ENCODE data around the gene SLC16A9.

The SLC16A9 gene

DNA sequence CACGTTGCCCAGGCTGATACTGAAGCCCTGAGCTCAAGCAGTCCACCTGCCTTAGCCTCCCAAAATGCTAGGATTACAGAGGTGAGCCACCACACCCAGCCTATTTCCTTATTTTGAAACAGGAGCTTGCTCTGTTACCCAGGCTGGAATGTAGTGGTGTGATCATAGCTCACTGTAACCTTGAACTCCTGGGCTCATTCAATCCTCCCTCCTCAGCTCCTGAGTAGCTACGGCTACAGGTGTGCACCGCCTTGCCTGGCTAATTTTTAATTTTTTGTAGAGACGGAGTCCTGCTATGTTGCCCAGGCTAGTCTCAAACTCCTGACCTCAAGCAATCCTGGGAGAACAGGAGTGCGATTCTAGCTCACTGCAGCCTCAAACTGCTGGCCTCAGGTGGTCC lies 31.9 kb upstream of the SLC16A9 start:
- Histone ChIP-seq H3K27me3 (ENCODE audit: insufficient read depth, low read length, poor library complexity) (no peaks in the 10 kb centered on the region), H3K9me3 (ENCODE audit: insufficient read depth, low read length, severe bottlenecking) (no peaks in the 10 kb centered on the region), H3K4me3 (ENCODE audit: low read depth in 1 of 2, low read length in 2 of 2) (no peak overlapping the region), H3K4me1 (ENCODE audit: insufficient read depth, low read length) (no peaks in the 10 kb centered on the region), H3K4me2 (ENCODE audit: insufficient read depth, low read length) (no peak overlapping the region), H3K9ac (ENCODE audit: low read depth, low read length) (no peak overlapping the region), H3K79me2 (ENCODE audit: insufficient read depth, low read length) (no peaks in the 10 kb centered on the region), H3K27ac (ENCODE audit: low read length) (no peak overlapping the region), H4K20me1 (ENCODE audit: insufficient read depth, low read length) (no peaks in the 10 kb centered on the region), H2AFZ (ENCODE audit: low read depth, low read length) (no peak overlapping the region), H3K36me3 (ENCODE audit: insufficient read depth, low read length) (no peaks in the 10 kb centered on the region)
- TF ChIP-seq, protein P1, sequence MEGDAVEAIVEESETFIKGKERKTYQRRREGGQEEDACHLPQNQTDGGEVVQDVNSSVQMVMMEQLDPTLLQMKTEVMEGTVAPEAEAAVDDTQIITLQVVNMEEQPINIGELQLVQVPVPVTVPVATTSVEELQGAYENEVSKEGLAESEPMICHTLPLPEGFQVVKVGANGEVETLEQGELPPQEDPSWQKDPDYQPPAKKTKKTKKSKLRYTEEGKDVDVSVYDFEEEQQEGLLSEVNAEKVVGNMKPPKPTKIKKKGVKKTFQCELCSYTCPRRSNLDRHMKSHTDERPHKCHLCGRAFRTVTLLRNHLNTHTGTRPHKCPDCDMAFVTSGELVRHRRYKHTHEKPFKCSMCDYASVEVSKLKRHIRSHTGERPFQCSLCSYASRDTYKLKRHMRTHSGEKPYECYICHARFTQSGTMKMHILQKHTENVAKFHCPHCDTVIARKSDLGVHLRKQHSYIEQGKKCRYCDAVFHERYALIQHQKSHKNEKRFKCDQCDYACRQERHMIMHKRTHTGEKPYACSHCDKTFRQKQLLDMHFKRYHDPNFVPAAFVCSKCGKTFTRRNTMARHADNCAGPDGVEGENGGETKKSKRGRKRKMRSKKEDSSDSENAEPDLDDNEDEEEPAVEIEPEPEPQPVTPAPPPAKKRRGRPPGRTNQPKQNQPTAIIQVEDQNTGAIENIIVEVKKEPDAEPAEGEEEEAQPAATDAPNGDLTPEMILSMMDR (IDR thresholded peaks at IDR 0.05; ENCODE audit: borderline replicate concordance, extremely low read depth, low read length, poor library complexity, severe bottlenecking) = no peak
- TF ChIP-seq EZH2 (IDR thresholded peaks at IDR 0.05; ENCODE audit: borderline replicate concordance, low read depth, low read length, severe bottlenecking) = no peak
- ATAC-seq (ENCODE audit: insufficient read depth, low read depth) (no peak), DNase-seq (no peak)

DNA sequence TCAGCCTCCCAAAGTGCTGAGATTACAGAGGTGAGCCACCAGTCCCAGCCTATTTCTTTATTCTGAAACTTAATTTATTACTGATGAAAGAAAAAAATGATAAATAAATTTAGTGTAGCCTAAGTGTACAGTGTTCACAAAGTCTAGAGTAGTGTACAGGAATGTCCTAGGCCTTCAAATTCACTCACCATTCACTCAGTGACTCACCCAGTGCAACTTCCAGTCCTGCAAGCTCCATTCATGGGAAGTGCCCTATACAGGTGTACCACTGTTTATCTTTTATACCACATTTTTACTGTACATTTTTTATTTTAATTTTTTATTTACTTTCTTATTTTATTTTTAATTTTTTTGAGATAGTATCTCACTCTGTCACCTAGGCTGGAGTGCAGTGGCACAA lies 31.4 kb upstream of the SLC16A9 start:
- Histone ChIP-seq H3K9me3 (ENCODE audit: insufficient read depth, low read length, severe bottlenecking) (no peaks in the 10 kb centered on the region), H3K4me3 (ENCODE audit: low read depth in 1 of 2, low read length in 2 of 2) (no peak overlapping the region), H3K36me3 (ENCODE audit: insufficient read depth, low read length) (no peaks in the 10 kb centered on the region), H3K27ac (ENCODE audit: low read length) (no peak overlapping the region), H4K20me1 (ENCODE audit: insufficient read depth, low read length) (no peaks in the 10 kb centered on the region), H3K79me2 (ENCODE audit: insufficient read depth, low read length) (no peaks in the 10 kb centered on the region), H3K4me1 (ENCODE audit: insufficient read depth, low read length) (no peaks in the 10 kb centered on the region), H3K27me3 (ENCODE audit: insufficient read depth, low read length, poor library complexity) (no peaks in the 10 kb centered on the region), H3K9ac (ENCODE audit: low read depth, low read length) (no peak overlapping the region), H3K4me2 (ENCODE audit: insufficient read depth, low read length) (no peak overlapping the region), H2AFZ (ENCODE audit: low read depth, low read length) (no peak overlapping the region)
- DNase-seq (no peak), ATAC-seq (ENCODE audit: insufficient read depth, low read depth) (no peak)
- no peak for TF ChIP-seq EZH2 (IDR thresholded peaks at IDR 0.05; ENCODE audit: borderline replicate concordance, low read depth, low read length, severe bottlenecking)
- TF ChIP-seq, protein P1 (IDR thresholded peaks at IDR 0.05; ENCODE audit: borderline replicate concordance, extremely low read depth, low read length, poor library complexity, severe bottlenecking) = no peak

DNA sequence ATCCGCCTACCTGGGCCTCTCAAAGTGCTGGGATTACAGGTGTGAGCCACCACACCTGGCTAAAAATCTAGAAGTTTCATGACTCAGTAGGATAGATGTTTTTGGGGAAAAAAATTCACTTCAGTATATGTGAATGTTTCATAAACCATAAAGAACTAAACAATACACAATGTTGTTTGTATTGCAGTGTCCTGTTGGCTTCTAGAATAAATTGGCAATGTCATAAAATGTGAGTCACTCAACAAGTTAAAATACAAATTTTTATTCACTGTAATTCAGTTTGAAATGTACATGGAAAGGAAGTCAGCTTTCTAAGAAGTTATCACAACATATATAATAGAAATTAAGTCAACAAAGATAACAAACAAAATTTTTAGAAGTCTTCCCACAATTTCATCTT lies 27.1 kb upstream of the SLC16A9 start:
- TF ChIP-seq EZH2 (IDR thresholded peaks at IDR 0.05; ENCODE audit: borderline replicate concordance, low read depth, low read length, severe bottlenecking) = no peak
- TF ChIP-seq, protein P1 (IDR thresholded peaks at IDR 0.05; ENCODE audit: borderline replicate concordance, extremely low read depth, low read length, poor library complexity, severe bottlenecking) = no peak
- DNase-seq (no peak), ATAC-seq (ENCODE audit: insufficient read depth, low read depth) (no peak)
- Histone ChIP-seq H3K36me3 (ENCODE audit: insufficient read depth, low read length) (no peaks in the 10 kb centered on the region), H4K20me1 (ENCODE audit: insufficient read depth, low read length) (no peaks in the 10 kb centered on the region), H3K4me3 (ENCODE audit: low read depth in 1 of 2, low read length in 2 of 2) (no peak overlapping the region), H3K4me1 (ENCODE audit: insufficient read depth, low read length) (no peaks in the 10 kb centered on the region), H3K79me2 (ENCODE audit: insufficient read depth, low read length) (no peaks in the 10 kb centered on the region), H3K4me2 (ENCODE audit: insufficient read depth, low read length) (no peak overlapping the region), H3K9ac (ENCODE audit: low read depth, low read length) (no peak overlapping the region), H3K27ac (ENCODE audit: low read length) (no peak overlapping the region), H3K27me3 (ENCODE audit: insufficient read depth, low read length, poor library complexity) (no peaks in the 10 kb centered on the region), H3K9me3 (ENCODE audit: insufficient read depth, low read length, severe bottlenecking) (no peaks in the 10 kb centered on the region), H2AFZ (ENCODE audit: low read depth, low read length) (no peak overlapping the region)

DNA sequence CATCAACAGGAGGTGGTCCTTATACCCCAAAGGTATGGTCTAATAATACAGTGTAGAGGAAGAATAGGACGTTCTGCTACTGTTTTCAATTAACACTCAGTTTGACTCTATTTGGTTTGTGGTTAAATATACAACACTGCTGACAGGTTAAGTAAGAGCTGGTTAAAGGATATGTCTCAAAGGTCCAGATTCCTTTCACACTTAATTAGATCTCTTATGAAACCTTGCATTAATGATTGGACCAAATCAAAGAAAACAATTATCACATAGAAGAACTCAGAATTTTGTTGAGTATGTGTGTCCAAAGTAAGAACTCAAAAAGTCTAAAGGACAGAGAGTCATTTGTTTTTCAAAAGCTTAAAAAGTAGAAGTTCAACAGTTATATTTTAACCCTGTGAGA lies 25.6 kb upstream of the SLC16A9 start:
- Histone ChIP-seq H2AFZ (ENCODE audit: low read depth, low read length) (no peak overlapping the region), H3K4me3 (ENCODE audit: low read depth in 1 of 2, low read length in 2 of 2) (no peak overlapping the region), H4K20me1 (ENCODE audit: insufficient read depth, low read length) (no peaks in the 10 kb centered on the region), H3K79me2 (ENCODE audit: insufficient read depth, low read length) (no peaks in the 10 kb centered on the region), H3K27ac (ENCODE audit: low read length) (no peak overlapping the region), H3K36me3 (ENCODE audit: insufficient read depth, low read length) (no peaks in the 10 kb centered on the region), H3K9ac (ENCODE audit: low read depth, low read length) (no peak overlapping the region), H3K4me2 (ENCODE audit: insufficient read depth, low read length) (no peak overlapping the region), H3K4me1 (ENCODE audit: insufficient read depth, low read length) (no peaks in the 10 kb centered on the region), H3K27me3 (ENCODE audit: insufficient read depth, low read length, poor library complexity) (no peaks in the 10 kb centered on the region), H3K9me3 (ENCODE audit: insufficient read depth, low read length, severe bottlenecking) (no peaks in the 10 kb centered on the region)
- no peak for DNase-seq
- no peak for TF ChIP-seq EZH2 (IDR thresholded peaks at IDR 0.05; ENCODE audit: borderline replicate concordance, low read depth, low read length, severe bottlenecking)
- TF ChIP-seq, protein P1 (IDR thresholded peaks at IDR 0.05; ENCODE audit: borderline replicate concordance, extremely low read depth, low read length, poor library complexity, severe bottlenecking) = no peak
- ATAC-seq (ENCODE audit: insufficient read depth, low read depth) = no peak
